22Rv1 (cell line): ENCODE results near the gene INPP5A.

ENCODE experiments used
- H3K27ac ChIP-seq: fragments of 450-650 bp; 2 replicates; pipeline ENCODE4 v1.5.1; 2017
- CTCF ChIP-seq: fragments of 450-650 bp; IDR thresholded peaks from 2 replicates; pipeline ENCODE4 v1.5.1; 2017; ENCODE audit warnings: mild to moderate bottlenecking
- ZFX ChIP-seq: fragments of 450-650 bp; IDR thresholded peaks from 2 replicates; pipeline ENCODE4 v1.6.1; 2017; ENCODE audit warnings: antibody characterized with exemption, borderline replicate concordance

Gene INPP5A

GRCh38 chr10:132714096-132714985, 176.8 kb downstream of the INPP5A start:
- TF ChIP-seq CTCF (no peak), ZFX (no peak)

GRCh38 chr10:132714986-132715775, 177.6 kb downstream of the INPP5A start:
- H3K27ac ChIP-seq = no peak overlapping the region
- TF ChIP-seq CTCF = no peak
- TF ChIP-seq ZFX = no peak

More at GRCh38 chr10:132714096-132714985, 176.8 kb downstream of the INPP5A start:
- no peak overlapping the region for H3K27ac ChIP-seq

GRCh38 chr10:132715776-132716680, 178.4 kb downstream of the INPP5A start:
- no peak overlapping the region for H3K27ac ChIP-seq
- TF ChIP-seq CTCF = no peak
- TF ChIP-seq ZFX = no peak

GRCh38 chr10:132716691-132717490, 179.3 kb downstream of the INPP5A start:
- no peak overlapping the region for H3K27ac ChIP-seq
- no peak for TF ChIP-seq CTCF
- TF ChIP-seq ZFX = no peak

- H3K27ac ChIP-seq = no peak overlapping the region
- TF ChIP-seq CTCF = no peak
- no peak for TF ChIP-seq ZFX
Observed at GRCh38 chr10:132721725-132722124, 184.1 kb downstream of the INPP5A start.
